ENCODE data around the gene APBB3.

DNA sequence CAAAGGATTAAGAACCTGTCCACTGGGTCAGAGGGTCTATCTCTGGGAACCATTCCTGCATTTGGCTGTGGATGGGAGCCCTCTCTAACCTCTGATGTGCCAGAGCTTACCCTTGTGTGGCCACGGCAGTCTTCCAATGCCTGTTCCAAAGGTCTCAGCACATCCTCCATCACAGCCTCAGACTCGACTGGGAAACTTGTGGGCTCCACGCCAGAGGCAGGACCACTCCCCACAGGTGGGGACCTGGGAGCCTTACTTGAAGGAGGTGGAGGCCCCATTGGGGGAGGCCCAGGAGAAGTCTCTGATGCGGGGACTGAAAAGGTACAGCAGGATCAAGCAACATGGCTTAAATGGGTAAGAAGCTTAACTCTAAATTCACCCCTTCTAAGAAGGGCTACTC, 12.5 kb downstream of the APBB3 start:
- TF ChIP-seq, protein P1, sequence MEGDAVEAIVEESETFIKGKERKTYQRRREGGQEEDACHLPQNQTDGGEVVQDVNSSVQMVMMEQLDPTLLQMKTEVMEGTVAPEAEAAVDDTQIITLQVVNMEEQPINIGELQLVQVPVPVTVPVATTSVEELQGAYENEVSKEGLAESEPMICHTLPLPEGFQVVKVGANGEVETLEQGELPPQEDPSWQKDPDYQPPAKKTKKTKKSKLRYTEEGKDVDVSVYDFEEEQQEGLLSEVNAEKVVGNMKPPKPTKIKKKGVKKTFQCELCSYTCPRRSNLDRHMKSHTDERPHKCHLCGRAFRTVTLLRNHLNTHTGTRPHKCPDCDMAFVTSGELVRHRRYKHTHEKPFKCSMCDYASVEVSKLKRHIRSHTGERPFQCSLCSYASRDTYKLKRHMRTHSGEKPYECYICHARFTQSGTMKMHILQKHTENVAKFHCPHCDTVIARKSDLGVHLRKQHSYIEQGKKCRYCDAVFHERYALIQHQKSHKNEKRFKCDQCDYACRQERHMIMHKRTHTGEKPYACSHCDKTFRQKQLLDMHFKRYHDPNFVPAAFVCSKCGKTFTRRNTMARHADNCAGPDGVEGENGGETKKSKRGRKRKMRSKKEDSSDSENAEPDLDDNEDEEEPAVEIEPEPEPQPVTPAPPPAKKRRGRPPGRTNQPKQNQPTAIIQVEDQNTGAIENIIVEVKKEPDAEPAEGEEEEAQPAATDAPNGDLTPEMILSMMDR (IDR thresholded peaks at IDR 0.05; ENCODE audit: insufficient read depth, low read length): no peak
- TF ChIP-seq GABPA (IDR thresholded peaks at IDR 0.05; ENCODE audit: low read depth) (no peak), POLR2AphosphoS5 (IDR thresholded peaks at IDR 0.05; ENCODE audit: low read depth) (no peak), SPI1 (IDR thresholded peaks at IDR 0.05; ENCODE audit: borderline replicate concordance, low read depth) (no peak)
- TF ChIP-seq, protein P2, sequence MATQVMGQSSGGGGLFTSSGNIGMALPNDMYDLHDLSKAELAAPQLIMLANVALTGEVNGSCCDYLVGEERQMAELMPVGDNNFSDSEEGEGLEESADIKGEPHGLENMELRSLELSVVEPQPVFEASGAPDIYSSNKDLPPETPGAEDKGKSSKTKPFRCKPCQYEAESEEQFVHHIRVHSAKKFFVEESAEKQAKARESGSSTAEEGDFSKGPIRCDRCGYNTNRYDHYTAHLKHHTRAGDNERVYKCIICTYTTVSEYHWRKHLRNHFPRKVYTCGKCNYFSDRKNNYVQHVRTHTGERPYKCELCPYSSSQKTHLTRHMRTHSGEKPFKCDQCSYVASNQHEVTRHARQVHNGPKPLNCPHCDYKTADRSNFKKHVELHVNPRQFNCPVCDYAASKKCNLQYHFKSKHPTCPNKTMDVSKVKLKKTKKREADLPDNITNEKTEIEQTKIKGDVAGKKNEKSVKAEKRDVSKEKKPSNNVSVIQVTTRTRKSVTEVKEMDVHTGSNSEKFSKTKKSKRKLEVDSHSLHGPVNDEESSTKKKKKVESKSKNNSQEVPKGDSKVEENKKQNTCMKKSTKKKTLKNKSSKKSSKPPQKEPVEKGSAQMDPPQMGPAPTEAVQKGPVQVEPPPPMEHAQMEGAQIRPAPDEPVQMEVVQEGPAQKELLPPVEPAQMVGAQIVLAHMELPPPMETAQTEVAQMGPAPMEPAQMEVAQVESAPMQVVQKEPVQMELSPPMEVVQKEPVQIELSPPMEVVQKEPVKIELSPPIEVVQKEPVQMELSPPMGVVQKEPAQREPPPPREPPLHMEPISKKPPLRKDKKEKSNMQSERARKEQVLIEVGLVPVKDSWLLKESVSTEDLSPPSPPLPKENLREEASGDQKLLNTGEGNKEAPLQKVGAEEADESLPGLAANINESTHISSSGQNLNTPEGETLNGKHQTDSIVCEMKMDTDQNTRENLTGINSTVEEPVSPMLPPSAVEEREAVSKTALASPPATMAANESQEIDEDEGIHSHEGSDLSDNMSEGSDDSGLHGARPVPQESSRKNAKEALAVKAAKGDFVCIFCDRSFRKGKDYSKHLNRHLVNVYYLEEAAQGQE (IDR thresholded peaks at IDR 0.05; ENCODE audit: insufficient replicate concordance, low read depth): no peak
